Measurements from ENCODE around the gene ITGA11. TPM values are rescaled to one million over a fixed set of nuclear protein-coding genes. Genes with fewer than 3 reads are reported as not detected.

ITGA11 gene
- total and polyA plus RNA-seq, 9 donors = 1.2 to 34.5 (median 4.4) TPM

DNA sequence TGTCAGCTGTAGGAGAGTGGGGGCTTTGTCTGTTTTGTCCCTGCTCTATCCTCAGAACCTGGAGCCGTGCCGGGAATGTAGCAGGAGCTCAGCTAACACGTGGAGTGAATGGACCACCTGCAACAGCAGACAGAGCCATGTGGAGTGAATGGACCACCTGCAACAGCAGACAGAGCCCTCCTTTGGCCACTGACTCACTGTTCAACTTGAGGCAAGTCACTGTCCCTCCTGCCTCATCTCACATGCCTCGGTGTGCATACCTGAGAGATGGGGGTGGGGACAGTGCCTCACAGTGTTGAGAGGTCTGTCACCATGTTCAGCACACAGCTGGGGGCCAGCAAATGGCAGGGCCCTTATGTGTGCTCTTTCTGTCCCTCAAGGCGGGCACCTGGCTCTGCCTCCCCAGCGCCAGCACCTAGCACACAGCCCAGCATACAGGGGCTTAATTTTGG, 126.5 kb downstream of the ITGA11 start:
- no peaks in the 10 kb centered on the region for H3K4me1 ChIP-seq (ENCODE audit: insufficient read depth)
- no peaks in the 10 kb centered on the region for H3K9me3 ChIP-seq
- no peak overlapping the region for H3K27ac ChIP-seq
- 55 to 85% (median 77%) methylated on average over 6 of the region's 6 CpGs for WGBS, 3 donors
- intact Hi-C loops (cut with DNase I) = loop anchor here in 3 of 4 donors (5.0 to 10.0 kb wide), 7 partner anchors 48 to 569 kb away; no protein-coding TSS in a partner anchor
- no peak overlapping the region for H3K4me3 ChIP-seq
- no peaks in the 10 kb centered on the region for H3K36me3 ChIP-seq
- DNase-seq = peak in 2 of 5 donors; percentile 3 to 9
- TF ChIP-seq, protein P1, sequence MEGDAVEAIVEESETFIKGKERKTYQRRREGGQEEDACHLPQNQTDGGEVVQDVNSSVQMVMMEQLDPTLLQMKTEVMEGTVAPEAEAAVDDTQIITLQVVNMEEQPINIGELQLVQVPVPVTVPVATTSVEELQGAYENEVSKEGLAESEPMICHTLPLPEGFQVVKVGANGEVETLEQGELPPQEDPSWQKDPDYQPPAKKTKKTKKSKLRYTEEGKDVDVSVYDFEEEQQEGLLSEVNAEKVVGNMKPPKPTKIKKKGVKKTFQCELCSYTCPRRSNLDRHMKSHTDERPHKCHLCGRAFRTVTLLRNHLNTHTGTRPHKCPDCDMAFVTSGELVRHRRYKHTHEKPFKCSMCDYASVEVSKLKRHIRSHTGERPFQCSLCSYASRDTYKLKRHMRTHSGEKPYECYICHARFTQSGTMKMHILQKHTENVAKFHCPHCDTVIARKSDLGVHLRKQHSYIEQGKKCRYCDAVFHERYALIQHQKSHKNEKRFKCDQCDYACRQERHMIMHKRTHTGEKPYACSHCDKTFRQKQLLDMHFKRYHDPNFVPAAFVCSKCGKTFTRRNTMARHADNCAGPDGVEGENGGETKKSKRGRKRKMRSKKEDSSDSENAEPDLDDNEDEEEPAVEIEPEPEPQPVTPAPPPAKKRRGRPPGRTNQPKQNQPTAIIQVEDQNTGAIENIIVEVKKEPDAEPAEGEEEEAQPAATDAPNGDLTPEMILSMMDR (IDR thresholded peaks at IDR 0.05) = no peak
- TF ChIP-seq POLR2A (IDR thresholded peaks at IDR 0.05) = no peak
- no peak for TF ChIP-seq EP300 (IDR thresholded peaks at IDR 0.05)
- H3K27me3 ChIP-seq = no peaks in the 10 kb centered on the region

DNA sequence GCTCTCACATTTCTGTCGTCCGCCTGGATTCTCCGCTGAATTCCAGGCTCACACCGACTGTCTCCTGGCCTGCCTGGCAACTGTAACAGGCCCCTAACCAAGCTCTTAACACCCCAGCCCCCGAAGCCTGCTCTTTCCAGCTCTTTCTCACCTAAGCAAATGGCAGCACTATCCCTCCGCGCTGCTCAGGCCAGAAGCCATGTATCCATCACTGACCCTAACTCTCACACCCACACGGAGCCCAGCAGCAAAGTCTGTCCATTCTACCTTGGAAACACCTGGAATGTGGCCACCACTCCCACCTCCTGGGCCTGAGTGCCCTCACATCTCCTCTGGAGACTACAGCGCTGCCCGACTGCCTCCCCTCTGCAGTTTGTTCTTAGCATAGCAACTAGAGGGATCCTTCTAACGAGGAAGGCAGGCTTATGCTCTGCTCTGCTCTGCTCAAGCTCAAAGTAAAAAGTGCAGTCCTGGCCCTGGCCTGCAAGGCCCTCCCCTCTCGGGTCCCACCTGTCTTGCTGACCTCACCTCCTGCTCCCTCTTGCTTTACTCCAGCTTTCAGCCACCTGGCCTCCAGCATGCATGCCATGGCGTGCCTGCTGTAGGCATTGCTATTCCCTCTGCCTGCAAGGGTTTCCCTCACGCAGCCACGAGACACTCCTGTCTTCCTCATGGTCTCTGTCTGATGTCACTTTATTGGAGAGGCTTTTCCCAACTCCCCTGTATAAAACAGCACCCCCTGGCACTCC, 127.2 kb downstream of the ITGA11 start:
- no peak for TF ChIP-seq EP300 (IDR thresholded peaks at IDR 0.05)
- no peak for TF ChIP-seq POLR2A (IDR thresholded peaks at IDR 0.05)
- TF ChIP-seq, protein P1 (IDR thresholded peaks at IDR 0.05) = no peak
- intact Hi-C loops (cut with DNase I) = loop anchor here in 3 of 4 donors (5.0 to 10.0 kb wide), 7 partner anchors 47 to 570 kb away; no protein-coding TSS in a partner anchor

DNA sequence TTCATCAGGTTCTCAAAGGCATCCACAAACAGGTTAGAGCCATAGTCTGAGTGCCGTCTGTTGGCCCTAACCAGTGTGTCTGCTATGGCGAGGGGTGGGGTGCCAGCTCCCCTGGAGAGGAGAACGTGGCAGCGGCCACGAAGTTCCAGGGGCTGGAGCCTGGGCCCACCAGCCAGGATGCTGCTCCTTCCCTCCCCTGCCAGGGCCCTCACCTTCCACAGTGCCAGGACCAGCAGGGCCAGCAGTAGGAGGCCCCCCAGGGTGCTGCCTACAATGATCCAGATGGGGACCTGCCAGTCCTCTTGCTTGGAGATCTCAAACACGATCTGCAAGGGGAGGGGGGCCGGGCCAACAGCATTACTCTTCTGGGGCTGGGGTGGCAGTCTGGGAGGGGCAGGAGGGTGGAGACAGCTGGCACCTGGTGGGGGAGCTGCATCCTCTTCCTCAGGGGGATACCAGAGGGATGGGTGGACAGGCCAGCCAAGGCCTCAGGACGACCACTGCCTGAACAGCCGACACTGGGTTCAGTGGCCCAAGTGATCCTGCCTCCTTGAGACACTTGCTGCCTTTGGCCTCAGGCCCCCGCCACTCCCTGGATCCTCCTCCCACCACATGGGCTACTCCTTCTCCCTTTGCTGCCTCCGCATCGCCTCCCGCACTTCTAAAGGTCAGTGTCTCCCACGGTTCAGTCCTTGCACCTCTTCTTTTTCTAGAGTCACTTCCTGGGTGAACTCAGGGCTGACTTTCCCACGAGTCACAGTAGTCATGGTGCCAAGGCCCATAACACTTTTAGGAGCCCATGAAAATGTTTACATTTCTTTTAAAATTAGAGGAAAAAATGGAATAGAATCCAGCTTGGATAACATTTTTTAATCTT, 128.2 kb downstream of the ITGA11 start:
- peak in 1 of 5 donors; percentile 16 for DNase-seq
- Histone ChIP-seq H3K27ac (no peak overlapping the region), H3K36me3 (no peaks in the 10 kb centered on the region), H3K9me3 (no peaks in the 10 kb centered on the region), H3K27me3 (no peaks in the 10 kb centered on the region), H3K4me3 (no peak overlapping the region), H3K4me1 (ENCODE audit: insufficient read depth) (no peaks in the 10 kb centered on the region)
- WGBS, 3 donors = 69 to 72% (median 70%) methylated on average over 15 of the region's 15 CpGs
- TF ChIP-seq POLR2A (IDR thresholded peaks at IDR 0.05) = no peak
- TF ChIP-seq, protein P1 (IDR thresholded peaks at IDR 0.05) = no peak
- TF ChIP-seq EP300 (IDR thresholded peaks at IDR 0.05) = no peak
- intact Hi-C loops (cut with DNase I) = loop anchor here in 2 of 4 donors (10.0 kb wide), 4 partner anchors 49 to 571 kb away; no protein-coding TSS in a partner anchor

More for the DNA sequence above, 127.2 kb downstream of the ITGA11 start:
- WGBS, 3 donors = 78 to 83% (median 82%) methylated on average over 15 of the region's 15 CpGs
- Histone ChIP-seq H3K4me1 (ENCODE audit: insufficient read depth) (no peaks in the 10 kb centered on the region), H3K4me3 (no peak overlapping the region), H3K36me3 (no peaks in the 10 kb centered on the region), H3K9me3 (no peaks in the 10 kb centered on the region), H3K27me3 (no peaks in the 10 kb centered on the region), H3K27ac (no peak overlapping the region)
- DNase-seq = peak in 2 of 5 donors; percentile 1 to 10

DNA sequence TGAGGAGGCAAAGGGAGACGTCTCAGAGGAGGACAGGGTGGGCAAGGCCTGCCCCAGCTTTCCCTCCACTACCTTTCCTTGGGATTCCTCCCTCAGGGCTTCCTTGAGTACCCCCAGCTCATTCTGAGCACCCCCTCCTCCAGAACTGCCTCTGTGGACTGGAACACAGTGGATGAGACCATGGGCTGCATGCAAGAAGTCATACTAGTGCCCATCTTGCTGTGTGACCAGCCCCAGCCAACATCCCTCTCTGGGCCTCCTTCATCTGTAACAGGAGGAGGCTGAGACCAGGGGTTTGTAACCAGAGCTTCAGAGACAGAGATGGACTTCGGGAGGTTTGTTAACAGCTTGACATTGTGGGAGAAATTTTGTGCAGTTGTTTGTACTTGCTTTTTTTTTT, 128.8 kb downstream of the ITGA11 start:
- 45 to 87% (median 78%) methylated on average over 2 of the region's 2 CpGs for WGBS, 3 donors
- TF ChIP-seq POLR2A (IDR thresholded peaks at IDR 0.05) (no peak), EP300 (IDR thresholded peaks at IDR 0.05) (no peak)
- TF ChIP-seq, protein P1 (IDR thresholded peaks at IDR 0.05) = no peak
- H3K27ac ChIP-seq = no peak overlapping the region
- no peaks in the 10 kb centered on the region for H3K9me3 ChIP-seq
- no peaks in the 10 kb centered on the region for H3K27me3 ChIP-seq
- no peaks in the 10 kb centered on the region for H3K4me1 ChIP-seq (ENCODE audit: insufficient read depth)
- H3K36me3 ChIP-seq = no peaks in the 10 kb centered on the region
- intact Hi-C loops (cut with DNase I) = loop anchor here in 2 of 4 donors (10.0 kb wide), 4 partner anchors 48 to 572 kb away; no protein-coding TSS in a partner anchor
- no peak for DNase-seq
- H3K4me3 ChIP-seq = no peak overlapping the region

All from ovary (tissue), 9 donors.